Colon (tissue), 2 donors: ENCODE data around the gene HRH1.
"Not testable (repeated sequence)": the region's sequence is repeated elsewhere in the genome, so short reads cannot be mapped to it uniquely, and the experiment has no call there.

Experiments used
- FAIRE-seq: peaks from 2 replicates; lab custom pipeline; 2012; peaks lifted over from hg19 to GRCh38; lab: Jason Lieb, UNC
- donor health status: control.
- donor health status: control.

HRH1 gene

GRCh38 chr3:11172096-11172690 is 17.9 kb downstream of the HRH1 start:
- no peak for FAIRE-seq

DNA sequence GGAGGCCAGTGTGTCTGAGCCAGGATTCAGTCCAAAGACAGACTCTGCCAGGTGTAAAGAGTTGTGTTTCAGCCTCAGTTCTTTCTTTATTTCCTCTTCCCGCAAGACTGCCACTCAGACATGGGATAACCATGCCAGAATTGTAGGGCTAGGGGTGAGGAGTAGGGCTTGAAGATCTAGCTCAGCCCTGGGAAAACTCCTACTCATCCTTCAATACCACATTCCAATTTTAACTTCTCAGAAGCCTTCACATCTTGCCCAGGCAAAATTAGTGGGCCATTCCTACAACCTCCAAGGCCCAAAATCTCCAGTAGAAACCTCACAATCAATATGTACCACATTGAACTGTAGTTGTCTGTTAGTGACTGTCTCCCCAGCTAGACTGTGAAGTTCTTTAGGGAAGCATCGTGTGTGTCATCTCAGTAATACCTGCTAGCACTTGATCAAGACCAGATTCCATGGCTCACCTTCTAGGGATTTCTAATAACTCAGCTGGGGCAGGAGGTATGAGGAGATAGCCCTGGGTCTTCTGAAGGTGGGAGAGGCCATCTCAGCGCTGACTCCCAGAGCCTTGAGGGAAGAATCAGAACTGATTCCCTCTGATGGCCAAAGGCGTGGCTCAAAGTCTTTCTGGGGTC is 19.7 kb downstream of the HRH1 start:
- no peak for FAIRE-seq

DNA sequence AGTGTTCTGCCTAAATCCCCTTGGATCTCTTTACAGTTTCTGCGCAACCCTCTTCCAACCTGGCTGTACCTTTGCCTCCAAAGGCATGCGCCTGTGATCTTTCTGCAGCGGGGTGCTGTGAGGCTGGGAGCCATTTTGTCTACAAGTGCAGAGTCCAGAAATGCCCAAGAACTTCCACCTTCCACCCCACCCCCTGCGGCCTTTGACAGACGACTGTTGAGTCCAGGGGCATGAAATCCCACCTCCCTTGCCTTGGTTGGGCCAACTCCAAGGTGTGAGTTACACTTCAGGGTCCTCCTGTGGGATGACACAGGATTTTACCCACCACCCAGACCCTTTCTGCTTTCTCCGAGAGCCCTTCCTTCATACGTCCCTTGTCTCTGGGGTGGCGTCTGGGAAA is 24.1 kb downstream of the HRH1 start:
- FAIRE-seq: no peak

DNA sequence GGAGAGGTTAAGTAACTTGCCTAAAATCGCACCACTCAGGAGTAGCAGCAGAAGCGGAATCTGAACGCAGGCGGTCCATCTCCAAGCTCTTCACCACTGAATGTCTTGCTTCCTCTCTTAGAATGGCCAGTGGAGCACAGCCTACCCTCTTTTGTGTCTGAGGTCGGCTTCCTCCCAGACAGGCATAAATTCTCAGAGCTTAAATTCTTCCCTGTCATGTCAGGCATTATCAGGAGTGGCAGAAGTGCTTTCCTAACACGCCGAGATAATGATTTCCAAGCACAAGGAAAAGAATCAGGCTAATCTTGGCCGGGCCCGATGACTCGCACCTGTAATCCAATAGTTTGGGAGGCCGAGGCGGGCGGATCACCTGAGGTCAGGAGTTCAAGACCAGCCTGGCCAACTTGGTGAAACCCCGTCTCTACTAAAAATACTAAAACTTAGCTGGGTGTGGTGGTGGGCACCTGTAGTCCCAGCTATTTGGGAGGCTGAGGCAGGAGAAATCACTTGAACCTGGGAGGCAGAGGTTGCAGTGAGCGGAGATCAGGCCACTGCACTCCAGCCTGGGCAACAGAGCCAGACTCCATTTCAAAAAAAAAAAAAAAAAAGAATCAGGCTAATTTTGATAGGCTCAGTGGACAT is 30.2 kb downstream of the HRH1 start:
- not testable (repeated sequence) for FAIRE-seq

- no peak for FAIRE-seq
Observed at GRCh38 chr3:11185144-11185543, 30.9 kb downstream of the HRH1 start.

DNA sequence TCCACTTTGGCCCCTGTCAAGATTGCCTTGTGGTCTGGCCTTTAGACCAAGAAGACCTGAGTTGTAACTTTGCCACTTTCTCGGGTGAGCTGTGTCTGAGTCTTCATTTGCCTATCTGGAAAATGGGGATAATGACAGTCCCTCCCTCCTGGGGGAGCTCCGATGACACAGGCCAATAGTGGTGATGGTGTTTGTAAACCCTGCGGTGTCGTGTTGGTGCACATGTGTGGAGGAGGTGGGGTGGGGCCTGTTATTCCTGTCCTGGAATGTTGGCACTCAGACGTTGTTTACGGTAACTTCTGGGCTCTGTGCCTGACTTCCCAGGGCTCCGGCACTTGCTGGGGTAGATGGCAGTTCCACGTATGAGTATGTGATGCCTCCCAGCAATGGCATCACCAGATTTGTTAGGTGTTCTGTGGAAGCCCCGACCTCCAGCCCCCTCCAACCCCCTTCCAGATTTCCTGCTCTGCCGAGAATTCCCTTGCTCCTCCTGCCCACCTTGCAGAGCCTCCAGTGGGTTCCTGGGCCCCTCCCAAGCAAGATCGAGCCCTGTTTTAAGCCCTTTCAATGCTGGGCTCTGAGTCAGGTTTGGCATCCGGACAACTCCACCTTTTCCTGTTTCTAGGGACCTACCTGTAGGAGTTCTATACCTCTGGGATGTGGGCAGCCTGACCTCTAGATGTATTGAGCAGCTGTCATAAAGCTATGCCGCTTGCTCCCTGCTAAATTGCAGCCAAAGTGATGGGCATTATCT is 31.4 kb downstream of the HRH1 start:
- no peak for FAIRE-seq

GRCh38 chr3:11186318-11186692 is 32.0 kb downstream of the HRH1 start:
- FAIRE-seq: no peak

- FAIRE-seq: no peak
Observed at GRCh38 chr3:11186771-11187191, 32.5 kb downstream of the HRH1 start.

GRCh38 chr3:11187681-11188080 is 33.4 kb downstream of the HRH1 start:
- no peak for FAIRE-seq

- no peak for FAIRE-seq
Observed at GRCh38 chr3:11188231-11188630, 33.9 kb downstream of the HRH1 start.

GRCh38 chr3:11195201-11195600 is 40.9 kb downstream of the HRH1 start:
- no peak for FAIRE-seq

GRCh38 chr3:11195721-11196332 is 41.5 kb downstream of the HRH1 start:
- FAIRE-seq: no peak

- no peak for FAIRE-seq
Observed at GRCh38 chr3:11197484-11197883, 43.2 kb downstream of the HRH1 start.

DNA sequence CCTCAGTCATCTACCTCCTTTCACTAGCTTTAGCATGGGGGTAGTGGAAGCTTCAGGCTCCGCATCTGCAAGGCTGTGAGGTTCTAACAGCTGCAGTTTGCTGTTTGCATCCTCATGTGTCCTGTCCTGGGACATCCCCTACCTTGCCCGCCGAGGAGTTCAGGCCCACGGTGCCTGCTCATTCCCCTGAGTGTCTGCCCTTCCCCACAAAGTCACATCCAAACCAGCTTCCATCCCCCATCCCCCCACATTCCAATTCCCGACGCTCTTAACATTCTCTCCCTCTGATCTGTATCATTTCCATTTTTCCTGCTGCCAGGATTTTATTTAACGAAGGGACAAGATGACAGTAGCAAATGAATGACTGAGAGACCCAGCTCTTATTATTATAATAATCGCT is 43.8 kb downstream of the HRH1 start:
- no peak for FAIRE-seq

DNA sequence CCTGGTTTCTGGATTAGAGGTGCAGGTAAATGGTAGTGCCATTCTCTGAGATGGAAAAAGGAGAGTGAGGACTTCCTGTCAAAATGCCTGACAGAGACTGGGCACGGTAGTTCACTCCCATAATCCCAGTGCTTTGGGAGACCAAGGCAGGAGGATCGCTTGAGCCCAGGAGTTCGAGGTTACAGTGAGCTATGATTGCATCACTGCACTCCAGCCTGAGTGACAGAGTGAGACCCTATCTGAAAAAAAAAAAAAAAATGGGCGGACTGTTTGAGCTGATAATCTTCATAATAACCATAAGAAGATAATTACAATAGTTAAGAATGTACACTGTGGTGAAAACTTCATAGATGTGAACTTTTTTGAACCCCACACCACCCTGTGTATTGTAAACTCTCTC is 44.2 kb downstream of the HRH1 start:
- no peak for FAIRE-seq

GRCh38 chr3:11199902-11200845 is 45.9 kb downstream of the HRH1 start:
- no peak for FAIRE-seq

DNA sequence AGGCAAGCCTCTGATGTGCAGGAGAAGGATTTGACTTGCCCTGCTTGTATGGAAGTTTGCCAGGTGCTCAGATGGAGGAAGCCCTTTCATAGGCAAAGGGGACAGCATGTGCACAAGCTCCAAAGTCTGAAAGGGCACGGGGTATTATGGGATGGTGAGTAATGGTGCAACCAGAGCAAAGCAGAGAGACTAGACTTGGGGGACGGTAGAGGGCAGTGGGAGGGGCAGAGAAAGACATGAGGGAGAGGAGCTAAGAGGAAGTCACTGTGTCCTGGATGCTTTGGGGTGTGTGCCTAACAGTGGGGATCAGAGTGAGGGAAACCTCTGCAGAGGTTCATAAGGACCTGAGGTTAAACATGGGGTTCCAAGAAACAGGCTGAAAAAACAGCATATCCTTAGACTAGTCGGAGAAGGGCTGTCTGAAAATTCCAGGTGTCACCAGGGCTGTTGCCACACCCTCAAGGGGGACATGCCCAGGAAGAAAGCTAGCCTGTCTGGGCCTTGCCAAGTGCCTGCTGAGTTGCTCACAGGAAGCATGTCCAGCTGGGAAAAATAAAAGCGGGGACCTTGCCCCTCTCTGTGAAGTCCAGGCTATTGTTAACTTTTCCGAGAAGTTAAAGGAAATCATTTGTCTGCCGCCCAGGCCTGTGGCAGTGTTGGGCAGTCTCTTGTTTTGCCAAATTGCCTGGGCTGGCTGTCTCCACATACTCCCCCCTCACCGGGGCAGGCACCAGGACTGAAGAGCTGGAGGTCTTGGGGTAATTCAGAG is 47.1 kb downstream of the HRH1 start:
- FAIRE-seq: no peak

GRCh38 chr3:11203961-11204360 is 49.7 kb downstream of the HRH1 start:
- no peak for FAIRE-seq

GRCh38 chr3:11204697-11205348 is 50.5 kb downstream of the HRH1 start:
- no peak for FAIRE-seq

GRCh38 chr3:11205881-11206280 is 51.6 kb downstream of the HRH1 start:
- FAIRE-seq: not testable (repeated sequence)
